GM19193 (cell line): Measurements from ENCODE around the gene FNDC3B.

Experiments
- POLR2A ChIP-seq: IDR thresholded peaks from 4 replicates; pipeline ENCODE4 v1.6.1; 2011; ENCODE audit not compliant: insufficient read depth, insufficient read length; ENCODE audit errors: extremely low read depth

FNDC3B gene

GRCh38 chr3:172209333-172210321 is 170.2 kb downstream of the FNDC3B start:
- no peak for TF ChIP-seq POLR2A

GRCh38 chr3:172210355-172210754 is 171.0 kb downstream of the FNDC3B start:
- no peak for TF ChIP-seq POLR2A

- TF ChIP-seq POLR2A, result no peak
Measured at GRCh38 chr3:172211123-172211522, 171.7 kb downstream of the FNDC3B start.

GRCh38 chr3:172213200-172213599 is 173.8 kb downstream of the FNDC3B start:
- no peak for TF ChIP-seq POLR2A

- no peak for TF ChIP-seq POLR2A
Measured at GRCh38 chr3:172213904-172214303, 174.5 kb downstream of the FNDC3B start.

GRCh38 chr3:172216267-172216666 is 176.9 kb downstream of the FNDC3B start:
- TF ChIP-seq POLR2A, result no peak

GRCh38 chr3:172216911-172217310 is 177.5 kb downstream of the FNDC3B start:
- no peak for TF ChIP-seq POLR2A

- no peak for TF ChIP-seq POLR2A
Measured at GRCh38 chr3:172217877-172218276, 178.5 kb downstream of the FNDC3B start.

GRCh38 chr3:172218350-172219323 is 179.3 kb downstream of the FNDC3B start:
- no peak for TF ChIP-seq POLR2A

GRCh38 chr3:172219750-172220149 is 180.4 kb downstream of the FNDC3B start:
- TF ChIP-seq POLR2A, result no peak

GRCh38 chr3:172221547-172221946 is 182.2 kb downstream of the FNDC3B start:
- TF ChIP-seq POLR2A, result no peak

- TF ChIP-seq POLR2A, result no peak
Measured at GRCh38 chr3:172222478-172223071, 183.2 kb downstream of the FNDC3B start.

- TF ChIP-seq POLR2A, result no peak
Measured at GRCh38 chr3:172223870-172224269, 184.5 kb downstream of the FNDC3B start.

GRCh38 chr3:172224560-172225214 is 185.3 kb downstream of the FNDC3B start:
- no peak for TF ChIP-seq POLR2A
